ENCODE results near the gene C7orf33.

C7orf33 gene

GRCh38 chr7:148590471-148590870, at the start of gene C7orf33:
Gene C7orf33 (plus strand): TSS chr7:148590766. CDS start chr7:148590926, 160 bp downstream.
- no peak for DNase-seq (ENCODE audit: extremely low read depth, low read depth)
- no peak for TF ChIP-seq CTCF (IDR thresholded peaks at IDR 0.05; ENCODE audit: low read depth, low read length)

GRCh38 chr7:148541891-148542504, 48.6 kb upstream of the C7orf33 start:
- no peak for DNase-seq (ENCODE audit: extremely low read depth, low read depth)
- TF ChIP-seq CTCF (IDR thresholded peaks at IDR 0.05; ENCODE audit: low read depth, low read length) = no peak

- TF ChIP-seq CTCF (IDR thresholded peaks at IDR 0.05; ENCODE audit: low read depth, low read length) = no peak
- DNase-seq (ENCODE audit: extremely low read depth, low read depth) = no peak
Measured at GRCh38 chr7:148543302-148543701, 47.3 kb upstream of the C7orf33 start.

DNA sequence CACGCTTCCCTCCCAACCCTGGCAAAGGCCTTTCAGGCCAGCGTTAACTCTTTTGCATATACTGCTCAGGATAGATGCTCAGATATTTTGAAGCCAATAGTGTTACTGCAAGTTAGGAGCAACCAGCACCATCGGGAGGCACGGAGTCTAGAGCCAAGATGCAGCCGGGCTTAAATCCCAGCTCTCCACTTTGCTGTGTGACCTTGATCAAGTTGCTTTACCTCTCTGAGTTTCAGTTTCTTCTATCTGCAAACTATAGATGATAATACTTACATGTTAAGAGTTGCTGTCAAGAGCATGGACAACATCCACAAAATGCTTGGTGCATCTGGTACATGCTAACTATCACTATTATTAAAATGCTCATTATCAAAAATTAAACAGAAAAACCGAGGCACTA, 45.4 kb upstream of the C7orf33 start:
- TF ChIP-seq CTCF (IDR thresholded peaks at IDR 0.05; ENCODE audit: low read depth, low read length) = no peak
- DNase-seq (ENCODE audit: extremely low read depth, low read depth) = no peak

- DNase-seq (ENCODE audit: extremely low read depth, low read depth) = no peak
- TF ChIP-seq CTCF (IDR thresholded peaks at IDR 0.05; ENCODE audit: low read depth, low read length) = no peak
Measured at GRCh38 chr7:148545932-148546331, 44.6 kb upstream of the C7orf33 start.

DNA sequence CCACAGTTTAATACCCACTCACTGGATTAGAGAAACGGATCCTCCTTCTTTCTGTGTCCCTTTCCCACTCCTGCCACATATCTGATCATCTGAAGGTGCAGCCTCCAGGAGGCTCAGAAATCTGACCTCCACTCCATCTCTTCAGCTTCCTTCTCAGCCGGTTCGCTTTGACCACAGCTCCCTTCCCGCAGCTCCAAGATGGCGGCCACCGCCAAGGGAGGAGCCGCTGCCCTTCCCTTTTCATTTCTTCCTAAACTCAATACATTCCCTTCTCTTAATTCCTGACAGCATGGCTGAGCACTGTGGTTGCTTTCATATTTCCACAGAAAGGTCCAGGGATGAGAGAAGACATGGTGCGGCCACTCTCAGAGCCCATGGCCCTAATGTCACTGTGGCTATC, 43.7 kb upstream of the C7orf33 start:
- TF ChIP-seq CTCF (IDR thresholded peaks at IDR 0.05; ENCODE audit: low read depth, low read length) = no peak
- no peak for DNase-seq (ENCODE audit: extremely low read depth, low read depth)

- DNase-seq (ENCODE audit: extremely low read depth, low read depth) = no peak
- no peak for TF ChIP-seq CTCF (IDR thresholded peaks at IDR 0.05; ENCODE audit: low read depth, low read length)
Measured at GRCh38 chr7:148547951-148548350, 42.6 kb upstream of the C7orf33 start.

Data from AG09319 (cell line).